H1 (cell line): ENCODE results near the gene ZSCAN5A. TPM values are rescaled to one million over a fixed set of nuclear protein-coding genes. Genes with fewer than 3 reads are reported as not detected.

Experiments used
- CTCF ChIA-PET: fragments of 300-600 bp; sonication (Branson Sonifier 250); formaldehyde crosslinking; loops from one replicate; lab custom pipeline; 2021; ENCODE audit not compliant: partially characterized antibody; lab: Charles Lee
- POLR2A ChIA-PET: fragments of 300-600 bp; sonication (Branson Sonifier 250); formaldehyde crosslinking; loops from one replicate; lab custom pipeline; 2021; ENCODE audit warnings: inconsistent platforms; ENCODE audit not compliant: partially characterized antibody; lab: Charles Lee
- DNase-seq, 2 experiments: peaks; one replicate each; pipeline versions ENCODE4 v3.0.0 to v3.0.0-alpha.2; 2010 to 2022; ENCODE audit warnings: low spot score in 2 of 2, low read depth in 1 of 2, mixed read lengths in 1 of 2
- FAIRE-seq: peaks from 2 replicates; lab custom pipeline; 2011; peaks lifted over from hg19 to GRCh38; lab: Jason Lieb, UNC
- H2AFZ ChIP-seq: 2 replicates; pipeline ENCODE4 v1.8.1; 2012; ENCODE audit warnings: low read length, inconsistent platforms
- H2AK5ac ChIP-seq: 2 replicates; pipeline ENCODE4 v1.6.1; 2013; ENCODE audit warnings: low read depth, low read length
- H2BK120ac ChIP-seq: replicated peaks from 2 replicates; pipeline ENCODE3; 2013; ENCODE audit warnings: low read depth, low read length, inconsistent platforms
- H2BK12ac ChIP-seq: 2 replicates; pipeline ENCODE4 v1.6.1; 2013; ENCODE audit warnings: low read depth, low read length
- H2BK15ac ChIP-seq: 2 replicates; pipeline ENCODE4 v1.6.1; 2013; ENCODE audit warnings: low read length
- H2BK20ac ChIP-seq: 2 replicates; pipeline ENCODE4 v1.6.1; 2013; ENCODE audit warnings: low read length
- H2BK5ac ChIP-seq: 2 replicates; pipeline ENCODE4 v1.6.1; 2013; ENCODE audit warnings: low read depth, low read length
- H3K14ac ChIP-seq: 2 replicates; pipeline ENCODE4 v1.6.1; 2013; ENCODE audit warnings: inconsistent platforms; ENCODE audit not compliant: insufficient read length
- H3K18ac ChIP-seq: 2 replicates; pipeline ENCODE4 v1.6.1; 2013; ENCODE audit warnings: low read length; ENCODE audit errors: extremely low read depth
- H3K23ac ChIP-seq: 2 replicates; pipeline ENCODE4 v1.6.1; 2013; ENCODE audit warnings: inconsistent platforms; ENCODE audit not compliant: insufficient read length
- H3K23me2 ChIP-seq: 2 replicates; pipeline ENCODE4 v1.6.1; 2013; ENCODE audit warnings: low read depth, low read length
- H3K27ac ChIP-seq: 2 replicates; pipeline ENCODE4 v1.6.1; 2011; ENCODE audit warnings: low read depth, low read length, inconsistent platforms
- H3K27me3 ChIP-seq, 4 experiments: replicated peaks in 1 of 4; 1 replicate in 1 of 4; 2 replicates in 3 of 4; pipeline versions ENCODE4 v1.6.1 to v1.8.1; 2011 to 2013; ENCODE audit warnings: low read length in 3 of 4, mild to moderate bottlenecking in 3 of 4, inconsistent platforms in 2 of 4, mixed read lengths in 2 of 4, moderate library complexity in 1 of 4; ENCODE audit not compliant: control insufficient read depth in 3 of 4, insufficient read depth in 3 of 4; ENCODE audit errors: extremely low read depth in 1 of 4
- H3K36me3 ChIP-seq, 4 experiments: 2 replicates each; pipeline versions ENCODE4 v1.6.1 to v1.8.1; 2011 to 2013; ENCODE audit warnings: mild to moderate bottlenecking in 4 of 4, low read length in 3 of 4, moderate library complexity in 2 of 4, control low read depth in 1 of 4, inconsistent platforms in 1 of 4; ENCODE audit not compliant: insufficient read depth in 4 of 4, control insufficient read depth in 2 of 4
- H3K4ac ChIP-seq: replicated peaks from 2 replicates; pipeline ENCODE3; 2013; ENCODE audit warnings: low read length, low read depth, mixed read lengths, inconsistent platforms; ENCODE audit not compliant: insufficient read length
- H3K4me1 ChIP-seq, 4 experiments: replicated peaks in 1 of 4; 1 replicate in 1 of 4; 2 replicates in 3 of 4; pipeline versions ENCODE4 v1.6.1 to v1.8.1; 2011 to 2013; ENCODE audit warnings: low read length in 3 of 4, inconsistent platforms in 2 of 4, mixed read lengths in 1 of 4; ENCODE audit not compliant: insufficient read depth in 4 of 4, control insufficient read depth in 3 of 4
- H3K4me2 ChIP-seq, 2 experiments: 2 replicates each; pipeline versions ENCODE4 v1.6.1 to v1.8.1; 2011 to 2013; ENCODE audit warnings: low read depth in 2 of 2, low read length in 2 of 2, control low read depth in 1 of 2, inconsistent platforms in 1 of 2, mild to moderate bottlenecking in 1 of 2; ENCODE audit not compliant: insufficient read depth in 1 of 2
- H3K4me3 ChIP-seq, 4 experiments: fragments of 200-600, 300-600 bp in 1 of 4; sonication (generic), shearing (Covaris generic), sonication (Bioruptor Twin) in 1 of 4; 2 replicates each; pipeline versions ENCODE4 v1.5.1 to v1.8.1; 2011 to 2016; ENCODE audit warnings: low read length in 4 of 4, low read depth in 3 of 4, control low read depth in 2 of 4, inconsistent platforms in 2 of 4, mild to moderate bottlenecking in 2 of 4, mixed read lengths in 1 of 4, moderate library complexity in 1 of 4; ENCODE audit not compliant: insufficient read depth in 2 of 4; ENCODE audit errors: extremely low read depth in 1 of 4
- H3K56ac ChIP-seq: replicated peaks from 2 replicates; pipeline ENCODE3; 2013; ENCODE audit warnings: low read depth, mild to moderate bottlenecking, mixed read lengths, low read length, inconsistent platforms; ENCODE audit not compliant: insufficient read length
- H3K79me1 ChIP-seq: 2 replicates; pipeline ENCODE4 v1.6.1; 2013; ENCODE audit warnings: low read depth, low read length, control low read depth
- H3K79me2 ChIP-seq, 2 experiments: 2 replicates each; pipeline versions ENCODE4 v1.6.1 to v1.8.1; 2012 to 2013; ENCODE audit warnings: low read length in 2 of 2, mild to moderate bottlenecking in 2 of 2, inconsistent platforms in 1 of 2; ENCODE audit not compliant: insufficient read depth in 2 of 2, control insufficient read depth in 1 of 2
- H3K9ac ChIP-seq, 4 experiments: replicated peaks in 1 of 4; 1 replicate in 1 of 4; 2 replicates in 3 of 4; pipeline versions ENCODE4 v1.6.1 to v1.8.1; 2011 to 2013; ENCODE audit warnings: low read depth in 3 of 4, low read length in 3 of 4, control low read depth in 2 of 4, mild to moderate bottlenecking in 2 of 4, moderate library complexity in 2 of 4, inconsistent platforms in 1 of 4; ENCODE audit errors: extremely low read depth in 1 of 4
- H3K9me3 ChIP-seq, 2 experiments: 2 replicates each; pipeline versions ENCODE4 v1.6.1 to v1.8.1; 2012 to 2013; ENCODE audit warnings: mild to moderate bottlenecking in 2 of 2, moderate library complexity in 2 of 2, control low read depth in 1 of 2, inconsistent platforms in 1 of 2, low read depth in 1 of 2, low read length in 1 of 2, mixed read lengths in 1 of 2; ENCODE audit not compliant: insufficient read depth in 2 of 2
- H4K20me1 ChIP-seq, 2 experiments: replicated peaks in 1 of 2; 2 replicates each; pipeline versions ENCODE3 to v1.8.1; 2011 to 2013; ENCODE audit warnings: inconsistent platforms in 2 of 2, low read length in 2 of 2, mild to moderate bottlenecking in 1 of 2; ENCODE audit not compliant: insufficient read depth in 2 of 2, control insufficient read depth in 1 of 2
- H4K5ac ChIP-seq: 2 replicates; pipeline ENCODE4 v1.6.1; 2013; ENCODE audit warnings: low read length, low read depth, mixed read lengths, inconsistent platforms; ENCODE audit not compliant: insufficient read length
- H4K8ac ChIP-seq: 2 replicates; pipeline ENCODE4 v1.8.0; 2013; ENCODE audit warnings: mild to moderate bottlenecking, moderate library complexity, low read length, inconsistent platforms; ENCODE audit not compliant: insufficient read depth; ENCODE audit errors: extremely low read depth
- H4K91ac ChIP-seq: replicated peaks from 2 replicates; pipeline ENCODE3; 2013; ENCODE audit warnings: low read length, mixed read lengths, inconsistent platforms; ENCODE audit not compliant: insufficient read length
- BRCA1 ChIP-seq: IDR thresholded peaks from 2 replicates; pipeline ENCODE4 v1.6.1; 2012; ENCODE audit warnings: low read depth, low read length, improper control_type of control experiment
- CEBPB ChIP-seq: IDR thresholded peaks from 2 replicates; pipeline ENCODE4 v1.6.1; 2012; ENCODE audit warnings: low read depth, low read length
- E2F6 ChIP-seq: IDR thresholded peaks from 2 replicates; pipeline ENCODE4 v1.6.1; 2012; ENCODE audit warnings: inconsistent platforms
- FOSL1 ChIP-seq: IDR thresholded peaks from 2 replicates; pipeline ENCODE4 v1.6.1; 2011; ENCODE audit warnings: mild to moderate bottlenecking, low read depth, low read length, moderate library complexity; ENCODE audit not compliant: insufficient read depth
- GTF2F1 ChIP-seq: IDR thresholded peaks from 2 replicates; pipeline ENCODE4 v1.6.1; 2012; ENCODE audit warnings: low read depth, low read length, improper control_type of control experiment, borderline replicate concordance
- HDAC2 ChIP-seq, 2 experiments: fragments of 300-600 bp in 1 of 2; sonication (generic) in 1 of 2; IDR thresholded peaks; 2 replicates each; pipeline ENCODE4 v1.6.1; 2011 to 2012; ENCODE audit warnings: low read depth in 2 of 2, low read length in 2 of 2, mild to moderate bottlenecking in 2 of 2, moderate library complexity in 2 of 2, borderline replicate concordance in 1 of 2, inconsistent platforms in 1 of 2
- MAX ChIP-seq: IDR thresholded peaks from 2 replicates; pipeline ENCODE4 v1.6.1; 2012; ENCODE audit warnings: inconsistent platforms
- POLR2AphosphoS5 ChIP-seq: IDR thresholded peaks from 2 replicates; pipeline ENCODE4 v1.6.1; 2011; ENCODE audit warnings: low read depth, low read length
- SP1 ChIP-seq: IDR thresholded peaks from 2 replicates; pipeline ENCODE4 v1.6.1; 2011; ENCODE audit warnings: low read depth, low read length
- SP2 ChIP-seq: IDR thresholded peaks from 2 replicates; pipeline ENCODE4 v1.6.1; 2012; ENCODE audit warnings: mild to moderate bottlenecking, low read length, inconsistent platforms
- TBP ChIP-seq: IDR thresholded peaks from 2 replicates; pipeline ENCODE4 v1.6.1; 2011; ENCODE audit warnings: low read depth, low read length, improper control_type of control experiment
- YY1 ChIP-seq: IDR thresholded peaks from 2 replicates; pipeline ENCODE4 v1.6.1; 2011; ENCODE audit warnings: low read depth, mild to moderate bottlenecking, low read length
- WGBS, 2 experiments: shearing (Covaris generic) in 1 of 2; methylation state at CpG; one replicate each; pipeline versions ENCODE4 v1.1.6 to v1.1.7; 2013 to 2015; ENCODE audit warnings: low lambda C conversion rate in 2 of 2, mixed read lengths in 2 of 2, inconsistent platforms in 1 of 2, low coverage in 1 of 2, missing lambda C conversion rate in 1 of 2; ENCODE audit not compliant: insufficient replicate concordance in 2 of 2, insufficient coverage in 1 of 2, insufficient read length in 1 of 2; ENCODE audit errors: extremely low coverage in 1 of 2, missing lambda C conversion rate in 1 of 2; 5-methylcytosine and 5-hydroxymethylcytosine counted together
- polyA plus RNA-seq, 7 experiments: library from polyadenylated mRNA; depleted of rRNA in 3 of 7; stranded (reverse) in 5 of 7; unstranded in 2 of 7; fragments of >200 nt in 5 of 7; fragments of 200-250 nt in 2 of 7; gene quantifications; 1 replicate in 5 of 7; 2 replicates in 1 of 7; 4 replicates in 1 of 7; pipeline versions ENCODE4 v1.2.1 to v1.2.3, GENCODE V29; 2011 to 2013; ENCODE audit warnings: missing spikeins in 2 of 7, mixed read lengths in 2 of 7
- total RNA-seq: library from RNA; stranded (reverse); fragmentation: NEBNext Ultra II Directional; extraction: Animal tissue kit (Norgen Biotek cat#: 25700); gene quantifications from 2 replicates; pipeline ENCODE4 v1.2.1, GENCODE V29; 2021

The ZSCAN5A gene
- total and polyA plus RNA-seq, 2 of the 8 experiments (the other 6 are each of a cell fraction or from before 2014, with no cell fraction given), result 8.6 to 11.0 TPM

GRCh38 chr19:56282809-56283208, 31.8 kb downstream of the ZSCAN5A start:
- Histone ChIP-seq H2AFZ (no peak overlapping the region), H2BK15ac (no peak overlapping the region), H2BK12ac (no peak overlapping the region), H2AK5ac (no peak overlapping the region), H2BK120ac (no peak overlapping the region), H3K27ac (no peak overlapping the region), H3K18ac (no peak overlapping the region), H3K4ac (no peak overlapping the region), H3K4me3 (no peak overlapping the region), H3K36me3 (no peaks in the 10 kb centered on the region), H4K91ac (no peak overlapping the region), H4K5ac (no peak overlapping the region), H3K4me2 (no peak overlapping the region), H3K4me1 (no peaks in the 10 kb centered on the region), H3K9ac (no peak overlapping the region), H3K23me2 (no peaks in the 10 kb centered on the region), H3K14ac (no peak overlapping the region), H3K23ac (no peak overlapping the region), H4K8ac (no peak overlapping the region), H4K20me1 (no peaks in the 10 kb centered on the region), H3K79me1 (no peaks in the 10 kb centered on the region), H3K27me3 (peaks cover 0 to 2% (median 0%) of the 10 kb centered on the region in 4 experiments; a peak in 1 of 7 replicates), H3K9me3 (no peaks in the 10 kb centered on the region; a peak in 1 of 4 replicates), H2BK20ac (no peak overlapping the region), H2BK5ac (no peak overlapping the region), H3K56ac (no peak overlapping the region), H3K79me2 (no peaks in the 10 kb centered on the region)
- ChIA-PET POLR2A (no interaction called here), CTCF (interaction anchor here (0.7 to 2.9 kb wide), 5 partner anchors 27 to 204 kb away, joined by 3 to 9 read pairs (median 5); no protein-coding TSS in a partner anchor)
- no peak for FAIRE-seq
- WGBS, 2 experiments, result 95% methylated on average over 4 of the region's 4 CpGs; no CpG with 5 or more reads in 1 of the 2 experiments
- no peak for DNase-seq
- TF ChIP-seq TBP (no peak), SP1 (no peak), SP2 (no peak), HDAC2 (IDR thresholded peaks at IDR 0.05; ENCODE audit: borderline replicate concordance in 1 of 2, low read depth in 2 of 2, low read length in 2 of 2) (no peak), FOSL1 (no peak), CEBPB (no peak), E2F6 (no peak), MAX (no peak), POLR2AphosphoS5 (no peak), GTF2F1 (no peak), BRCA1 (no peak), YY1 (no peak)
